Fibroblast of lung (primary cell): ENCODE data around the gene NOS1AP. TPM values are rescaled to one million over a fixed set of nuclear protein-coding genes. Genes with fewer than 3 reads are reported as not detected.

Experiments
- DNase-seq, 2 donors: peaks; one replicate each; pipeline versions ENCODE4 v3.0.0 to v3.0.0-alpha.2; 2010; ENCODE audit warnings: low read depth in 2 of 2
- H2AFZ ChIP-seq: 2 replicates; pipeline ENCODE4 v1.5.1; 2012; ENCODE audit warnings: low read length, control low read depth, inconsistent platforms
- H3K27ac ChIP-seq: 2 replicates; pipeline ENCODE4 v1.5.1; 2011; ENCODE audit warnings: low read length, control low read depth; ENCODE audit not compliant: insufficient read depth
- H3K27me3 ChIP-seq: 2 replicates; pipeline ENCODE4 v1.5.1; 2011; ENCODE audit warnings: mild to moderate bottlenecking, low read length; ENCODE audit not compliant: control insufficient read depth, insufficient read depth
- H3K36me3 ChIP-seq: 2 replicates; pipeline ENCODE4 v1.5.1; 2011; ENCODE audit warnings: low read length; ENCODE audit not compliant: control insufficient read depth, insufficient read depth
- H3K4me1 ChIP-seq: 2 replicates; pipeline ENCODE4 v1.5.1; 2011; ENCODE audit warnings: low read length; ENCODE audit not compliant: control insufficient read depth, insufficient read depth; ENCODE audit errors: extremely low read depth
- H3K4me2 ChIP-seq: 2 replicates; pipeline ENCODE4 v1.5.1; 2011; ENCODE audit warnings: low read length, control low read depth; ENCODE audit not compliant: insufficient read depth; ENCODE audit errors: extremely low read depth
- H3K4me3 ChIP-seq, 4 experiments: fragments of 200-600 bp in 1 of 4; sonication (generic) in 1 of 4; replicated peaks in 1 of 4; 2 replicates each; pipeline ENCODE4 v1.5.1; 2011 to 2016; ENCODE audit warnings: low read length in 4 of 4, low read depth in 3 of 4, mild to moderate bottlenecking in 3 of 4, control low read depth in 2 of 4, inconsistent platforms in 1 of 4, mixed read lengths in 1 of 4; ENCODE audit not compliant: insufficient read depth in 1 of 4; ENCODE audit errors: control extremely low read depth in 1 of 4
- H3K79me2 ChIP-seq: 2 replicates; pipeline ENCODE4 v1.5.1; 2012; ENCODE audit warnings: mild to moderate bottlenecking, low read length, inconsistent platforms; ENCODE audit not compliant: control insufficient read depth, insufficient read depth
- H3K9ac ChIP-seq: 2 replicates; pipeline ENCODE4 v1.5.1; 2011; ENCODE audit warnings: mild to moderate bottlenecking, low read length, control low read depth; ENCODE audit not compliant: insufficient read depth
- H3K9me3 ChIP-seq: 2 replicates; pipeline ENCODE4 v1.5.1; 2012; ENCODE audit warnings: low read depth, low read length; ENCODE audit not compliant: control insufficient read depth, insufficient read depth
- H4K20me1 ChIP-seq: 2 replicates; pipeline ENCODE4 v1.5.1; 2011; ENCODE audit warnings: low read length; ENCODE audit not compliant: control insufficient read depth, insufficient read depth; ENCODE audit errors: extremely low read depth
- EZH2 ChIP-seq: IDR thresholded peaks from 2 replicates; pipeline ENCODE4 v1.5.1; 2012; ENCODE audit warnings: low read length, control low read depth, mild to moderate bottlenecking; ENCODE audit errors: missing control alignments
- polyA plus RNA-seq, 2 donors: library from polyadenylated mRNA; depleted of rRNA in 1 of 2; stranded (reverse) in 1 of 2; unstranded in 1 of 2; fragments of >200 nt; gene quantifications; 2 replicates each; pipeline ENCODE4 v1.2.1, GENCODE V29; 2011 to 2012; ENCODE audit warnings: missing spikeins in 1 of 2
- total RNA-seq: library from RNA; depleted of rRNA; stranded (reverse); fragments of >200 nt; gene quantifications from 2 replicates; pipeline ENCODE4 v1.2.1, GENCODE V29; 2014
- TF ChIP-seq, protein P1 (sequence below), 2 donors: IDR thresholded peaks in 1 of 2; conservative IDR thresholded peaks in 1 of 2; 1 replicate in 1 of 2; 2 replicates in 1 of 2; pipeline ENCODE4 v1.5.1; 2011 to 2012; ENCODE audit warnings: low read length in 2 of 2, control low read depth in 1 of 2, inconsistent platforms in 1 of 2, low read depth in 1 of 2, mild to moderate bottlenecking in 1 of 2

The NOS1AP gene
- total and polyA plus RNA-seq, 2 donors (not counting 1 experiment from before 2014, with no cell fraction given) = 0.14 to 0.17 TPM

DNA sequence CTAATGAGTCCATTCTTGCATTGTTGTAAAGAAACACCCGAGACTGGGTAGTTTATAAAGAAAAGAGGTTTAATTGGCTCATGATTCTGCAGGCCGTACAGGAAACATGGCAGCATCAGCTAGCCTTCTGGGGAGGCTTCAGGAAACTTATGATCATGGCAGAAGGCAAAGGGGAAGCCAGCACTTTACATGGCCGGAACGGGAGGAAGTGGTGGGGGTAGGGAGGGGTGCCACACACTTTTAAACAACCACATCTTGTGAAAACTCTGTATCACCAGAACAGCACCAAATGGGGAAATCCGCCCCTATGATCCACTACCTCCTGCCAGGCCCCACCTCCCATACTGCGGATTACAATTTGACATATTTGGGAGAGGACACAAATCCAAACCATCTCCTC lies 43.9 kb downstream of the NOS1AP start:
- TF ChIP-seq, protein P1, sequence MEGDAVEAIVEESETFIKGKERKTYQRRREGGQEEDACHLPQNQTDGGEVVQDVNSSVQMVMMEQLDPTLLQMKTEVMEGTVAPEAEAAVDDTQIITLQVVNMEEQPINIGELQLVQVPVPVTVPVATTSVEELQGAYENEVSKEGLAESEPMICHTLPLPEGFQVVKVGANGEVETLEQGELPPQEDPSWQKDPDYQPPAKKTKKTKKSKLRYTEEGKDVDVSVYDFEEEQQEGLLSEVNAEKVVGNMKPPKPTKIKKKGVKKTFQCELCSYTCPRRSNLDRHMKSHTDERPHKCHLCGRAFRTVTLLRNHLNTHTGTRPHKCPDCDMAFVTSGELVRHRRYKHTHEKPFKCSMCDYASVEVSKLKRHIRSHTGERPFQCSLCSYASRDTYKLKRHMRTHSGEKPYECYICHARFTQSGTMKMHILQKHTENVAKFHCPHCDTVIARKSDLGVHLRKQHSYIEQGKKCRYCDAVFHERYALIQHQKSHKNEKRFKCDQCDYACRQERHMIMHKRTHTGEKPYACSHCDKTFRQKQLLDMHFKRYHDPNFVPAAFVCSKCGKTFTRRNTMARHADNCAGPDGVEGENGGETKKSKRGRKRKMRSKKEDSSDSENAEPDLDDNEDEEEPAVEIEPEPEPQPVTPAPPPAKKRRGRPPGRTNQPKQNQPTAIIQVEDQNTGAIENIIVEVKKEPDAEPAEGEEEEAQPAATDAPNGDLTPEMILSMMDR (conservative IDR thresholded peaks at IDR 0.05 in 1 of 2, IDR thresholded peaks at IDR 0.05 in 1 of 2; ENCODE audit: low read depth in 1 of 2, low read length in 2 of 2) = no peak
- Histone ChIP-seq H3K4me1 (no peaks in the 10 kb centered on the region), H3K79me2 (no peaks in the 10 kb centered on the region)

DNA sequence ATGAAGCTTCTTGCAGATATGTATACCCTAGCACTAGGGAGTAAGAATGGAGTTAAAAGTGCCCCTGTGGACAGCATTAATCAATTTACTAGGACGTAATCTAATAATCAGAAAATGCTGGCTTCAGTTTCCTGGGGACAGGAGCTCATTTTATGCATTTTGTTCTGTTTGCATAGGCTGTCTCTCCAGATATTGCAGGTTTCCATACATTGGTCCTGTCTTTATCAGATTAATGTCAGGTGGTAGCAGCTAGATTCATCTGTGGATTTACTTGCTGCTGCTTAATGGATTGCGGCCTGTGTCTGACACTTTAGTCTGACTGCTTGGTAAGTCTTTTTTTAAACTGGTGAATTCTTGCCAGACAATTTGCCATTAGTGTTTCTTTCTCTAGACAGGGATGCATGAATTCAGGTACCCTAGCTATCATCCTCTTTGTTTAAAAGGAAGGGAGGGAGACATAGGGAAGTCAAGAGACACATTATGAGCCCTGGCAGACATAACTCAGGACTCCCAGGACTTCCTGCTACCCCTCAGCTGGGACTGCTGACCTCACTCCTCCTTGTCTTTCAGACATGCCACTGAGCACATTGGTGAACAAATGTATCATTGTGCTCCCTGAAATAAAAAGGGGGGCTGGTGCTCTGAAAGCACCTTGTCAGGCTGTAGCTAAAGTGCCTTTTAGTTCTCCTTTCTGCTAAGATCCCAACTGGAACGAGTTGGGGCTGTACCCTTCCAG lies 47.7 kb downstream of the NOS1AP start:
- Histone ChIP-seq H3K9me3 (no peaks in the 10 kb centered on the region), H3K27me3 (peaks cover 9% of the 10 kb centered on the region), H2AFZ (no peak overlapping the region), H3K79me2 (no peaks in the 10 kb centered on the region), H4K20me1 (no peaks in the 10 kb centered on the region), H3K9ac (no peak overlapping the region), H3K4me2 (no peak overlapping the region), H3K36me3 (no peaks in the 10 kb centered on the region), H3K4me1 (no peaks in the 10 kb centered on the region), H3K4me3 (no peak overlapping the region), H3K27ac (no peak overlapping the region)
- DNase-seq = no peak
- TF ChIP-seq, protein P1 (conservative IDR thresholded peaks at IDR 0.05 in 1 of 2, IDR thresholded peaks at IDR 0.05 in 1 of 2; ENCODE audit: low read depth in 1 of 2, low read length in 2 of 2) = no peak
- TF ChIP-seq EZH2 = no peak

More for the DNA sequence above, 43.9 kb downstream of the NOS1AP start:
- Histone ChIP-seq H4K20me1 (no peaks in the 10 kb centered on the region), H3K4me2 (no peak overlapping the region), H3K27ac (no peak overlapping the region), H3K9ac (no peak overlapping the region), H3K4me3 (no peak overlapping the region), H2AFZ (no peak overlapping the region), H3K9me3 (no peaks in the 10 kb centered on the region), H3K27me3 (peaks cover 7% of the 10 kb centered on the region), H3K36me3 (no peaks in the 10 kb centered on the region)
- DNase-seq = no peak

DNA sequence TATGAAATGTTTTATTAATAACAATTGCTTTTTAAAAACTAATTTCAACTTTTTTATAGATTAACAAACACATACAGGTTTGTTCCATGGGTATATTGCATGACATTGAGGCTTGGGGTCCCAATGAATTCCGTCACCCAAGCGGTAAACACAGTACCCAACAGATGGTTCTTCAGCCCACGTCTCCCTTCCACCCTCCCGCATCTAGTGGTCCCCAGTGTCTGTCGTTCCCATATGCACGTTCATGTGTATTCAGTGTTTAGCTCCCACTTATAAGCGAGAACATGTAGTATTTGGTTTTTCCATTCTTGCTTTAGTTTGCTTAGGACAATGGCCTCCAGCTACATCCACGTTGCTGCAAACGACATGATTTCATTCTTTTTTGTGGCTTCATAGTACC lies 48.6 kb downstream of the NOS1AP start:
- Histone ChIP-seq H3K9me3 (no peaks in the 10 kb centered on the region), H3K36me3 (no peaks in the 10 kb centered on the region), H3K4me3 (no peak overlapping the region), H3K79me2 (no peaks in the 10 kb centered on the region), H3K27ac (no peak overlapping the region), H3K27me3 (peaks cover 9% of the 10 kb centered on the region), H3K4me2 (no peak overlapping the region), H3K4me1 (no peaks in the 10 kb centered on the region), H3K9ac (no peak overlapping the region), H2AFZ (no peak overlapping the region), H4K20me1 (no peaks in the 10 kb centered on the region)
- DNase-seq = no peak
- TF ChIP-seq, protein P1 (conservative IDR thresholded peaks at IDR 0.05 in 1 of 2, IDR thresholded peaks at IDR 0.05 in 1 of 2; ENCODE audit: low read depth in 1 of 2, low read length in 2 of 2) = no peak
- no peak for TF ChIP-seq EZH2
